GM18861 (cell line): ENCODE measurements around the gene ANXA8.

Experiments used
- ATAC-seq: cut with Tn5 transposase; IDR thresholded peaks from one replicate; pipeline ENCODE4 v1.9.1; 2021; ENCODE audit not compliant: unreplicated experiment

Gene ANXA8

DNA sequence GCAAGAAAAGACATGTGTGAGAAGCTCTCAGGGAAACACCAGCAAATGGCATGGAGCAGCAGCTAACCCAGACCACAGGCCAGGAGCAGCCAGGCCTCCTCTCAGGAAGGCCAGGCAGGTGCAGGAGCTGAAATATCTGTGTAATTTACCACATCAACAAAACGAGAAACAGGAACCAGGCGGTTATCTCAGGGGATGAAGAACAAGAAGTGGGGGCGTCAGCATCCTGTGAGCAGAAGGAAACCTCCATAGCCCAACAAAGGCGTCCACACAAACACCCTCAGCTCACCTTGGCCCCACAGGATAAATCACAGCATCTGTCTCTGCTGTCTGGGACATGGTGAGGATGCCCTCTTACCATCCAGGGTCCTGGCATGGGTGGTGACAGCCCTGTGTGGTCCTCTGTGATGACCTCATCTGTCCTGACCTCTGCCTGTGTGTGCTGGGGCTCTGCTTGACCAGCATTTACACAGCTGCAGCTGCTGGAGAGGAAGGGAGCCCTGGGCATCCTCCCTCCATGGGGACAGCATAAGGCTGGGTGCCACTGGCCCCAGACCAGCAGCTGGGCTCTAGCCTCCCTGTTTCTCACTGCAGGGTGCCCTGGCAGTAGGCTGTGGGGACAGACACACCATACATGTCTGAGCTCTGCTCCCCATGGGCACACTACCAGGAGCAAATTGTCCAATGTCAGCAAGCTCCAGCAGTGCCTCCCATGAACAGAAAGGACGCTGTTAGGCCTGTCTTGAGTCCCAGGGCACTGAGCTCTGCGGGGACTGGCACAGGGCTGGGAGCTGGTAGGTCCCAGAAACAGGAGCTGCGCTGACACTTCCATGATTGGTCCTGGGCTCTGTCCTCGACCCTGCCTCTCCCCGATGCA lies 34.6 kb downstream of the ANXA8 start:
- no peak for ATAC-seq

DNA sequence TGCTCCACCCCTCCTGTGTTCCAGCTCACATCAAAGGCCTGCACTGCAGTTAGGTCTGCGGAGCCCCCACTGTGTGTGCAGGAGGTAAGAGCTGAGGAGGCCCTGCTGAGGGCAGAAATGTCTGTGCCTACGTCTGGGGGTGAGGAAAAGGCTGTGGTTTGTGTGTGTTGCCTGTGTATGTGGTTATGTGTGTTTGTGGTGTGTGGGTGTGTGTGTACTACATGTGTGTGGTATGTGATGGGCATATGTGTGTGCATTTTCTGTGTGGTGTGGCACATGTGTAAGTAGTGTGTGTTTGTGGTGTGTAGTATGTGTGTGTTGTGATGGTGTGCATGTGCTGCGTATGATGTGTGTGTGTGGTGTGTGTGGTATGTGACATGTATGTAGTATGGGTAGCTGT lies 36.2 kb downstream of the ANXA8 start:
- no peak for ATAC-seq

DNA sequence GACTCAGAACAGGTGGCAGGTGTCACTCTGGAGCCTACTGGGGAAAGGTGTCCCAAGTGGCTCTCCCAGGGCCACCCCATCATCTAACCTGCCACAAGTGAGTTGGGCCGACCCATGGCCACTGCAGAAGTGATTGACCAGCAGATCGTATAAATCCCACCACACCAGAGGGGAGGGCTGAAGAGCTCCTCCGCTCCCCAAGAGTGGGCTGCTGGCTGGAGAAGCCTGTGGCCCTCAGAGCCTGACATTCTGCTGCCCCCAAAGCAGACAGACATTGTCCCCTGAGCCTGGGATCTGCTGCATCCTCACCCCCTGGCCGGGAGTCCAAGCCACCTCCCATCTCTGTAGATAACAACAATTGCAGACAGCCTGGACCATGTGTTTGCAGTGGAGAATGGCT lies 36.7 kb downstream of the ANXA8 start:
- ATAC-seq, result no peak

DNA sequence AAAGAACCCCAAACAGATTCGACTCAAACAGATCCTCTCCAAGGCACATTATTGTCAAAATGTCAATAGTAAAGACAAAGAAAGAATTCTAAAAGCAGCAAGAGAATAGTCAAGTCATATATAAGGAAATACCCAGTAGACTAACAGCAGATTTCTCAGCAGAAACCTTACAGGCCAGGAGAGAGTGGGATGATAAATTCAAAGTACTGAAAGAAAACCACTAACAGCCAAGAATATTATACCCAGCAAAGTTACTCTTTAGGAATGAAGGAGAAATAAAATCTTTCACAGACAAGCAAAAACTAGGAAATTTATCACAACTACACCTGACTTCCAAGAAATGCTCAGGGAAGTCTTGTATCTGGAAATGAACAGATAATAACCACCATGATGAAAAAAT lies 38.2 kb downstream of the ANXA8 start:
- ATAC-seq, result no peak

DNA sequence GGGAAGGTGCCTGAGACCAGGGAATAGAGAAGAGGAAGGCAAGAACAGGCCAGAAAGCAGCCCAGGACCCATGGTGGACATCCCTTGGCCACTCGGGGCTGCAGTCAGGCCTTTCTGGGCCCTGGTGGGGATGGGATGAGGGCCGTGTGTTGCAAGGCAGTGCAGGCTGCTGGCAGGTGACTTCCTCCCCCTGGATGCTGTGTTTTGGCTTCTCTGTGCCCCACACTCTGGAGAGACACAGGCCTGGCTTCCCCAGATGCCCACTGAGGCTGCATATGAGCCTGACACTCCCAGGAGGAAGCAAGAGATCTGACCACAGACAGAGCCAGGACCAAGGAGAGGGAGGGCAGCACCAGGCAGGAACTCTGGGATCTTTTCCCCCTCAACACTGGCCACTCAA lies 39.9 kb downstream of the ANXA8 start:
- no peak for ATAC-seq

DNA sequence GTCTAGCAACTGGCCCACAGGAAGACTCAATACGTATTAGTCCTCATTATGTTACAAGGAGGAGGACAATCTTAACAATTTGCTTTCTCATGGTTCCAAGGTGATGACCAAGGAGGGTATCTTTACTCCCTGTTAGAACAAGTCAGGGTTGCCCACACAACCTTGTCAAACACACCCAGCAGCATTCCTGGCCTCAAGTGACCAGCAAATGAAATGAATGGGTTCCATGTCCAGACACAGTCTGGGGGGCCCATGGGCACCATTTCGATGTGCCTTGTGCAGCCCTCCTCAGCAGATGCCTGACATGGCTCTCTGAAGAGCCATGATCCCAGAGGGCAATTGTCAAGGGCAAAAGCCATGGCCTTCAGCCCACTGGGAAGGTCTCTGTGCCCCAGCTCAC lies 40.8 kb downstream of the ANXA8 start:
- no peak for ATAC-seq

DNA sequence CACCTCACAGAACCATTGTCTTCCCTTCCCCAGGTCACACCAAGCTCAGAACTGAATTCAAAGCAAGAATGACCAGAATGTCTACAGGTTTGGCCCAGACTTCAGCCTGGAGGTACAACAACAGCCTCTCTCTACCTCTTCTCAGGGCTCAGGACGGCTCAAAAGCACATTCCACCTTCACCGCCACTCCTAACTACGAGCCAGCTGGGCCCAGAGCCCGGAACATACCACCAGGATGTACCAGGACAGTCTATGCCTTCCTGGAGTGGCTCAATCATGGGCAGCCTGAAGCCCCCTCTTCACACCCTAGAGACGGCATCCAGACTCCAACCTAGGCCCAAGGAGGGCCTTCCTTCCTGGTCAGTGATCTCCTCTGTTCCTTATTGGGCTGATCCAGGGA lies 41.6 kb downstream of the ANXA8 start:
- ATAC-seq, result no peak

DNA sequence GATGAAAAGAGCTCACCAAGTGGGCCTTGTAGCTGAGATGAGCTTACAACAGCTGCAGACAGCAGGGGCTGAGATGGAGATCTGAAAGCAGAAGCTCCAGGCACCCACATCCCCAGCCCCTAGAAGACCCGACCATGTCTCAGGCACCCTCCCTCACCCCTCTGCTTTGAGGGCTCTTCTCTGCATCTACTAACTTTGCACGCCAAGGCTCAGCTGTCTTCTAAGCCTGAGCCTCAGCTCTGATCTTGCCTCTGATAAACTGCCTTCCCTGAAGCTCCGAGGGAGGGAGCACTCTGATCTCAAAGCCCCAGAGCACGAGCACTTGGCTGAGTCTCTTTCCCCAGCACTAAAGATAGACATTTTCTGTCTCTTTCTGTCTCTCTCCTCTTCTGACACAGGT lies 42.0 kb downstream of the ANXA8 start:
- ATAC-seq, result no peak

DNA sequence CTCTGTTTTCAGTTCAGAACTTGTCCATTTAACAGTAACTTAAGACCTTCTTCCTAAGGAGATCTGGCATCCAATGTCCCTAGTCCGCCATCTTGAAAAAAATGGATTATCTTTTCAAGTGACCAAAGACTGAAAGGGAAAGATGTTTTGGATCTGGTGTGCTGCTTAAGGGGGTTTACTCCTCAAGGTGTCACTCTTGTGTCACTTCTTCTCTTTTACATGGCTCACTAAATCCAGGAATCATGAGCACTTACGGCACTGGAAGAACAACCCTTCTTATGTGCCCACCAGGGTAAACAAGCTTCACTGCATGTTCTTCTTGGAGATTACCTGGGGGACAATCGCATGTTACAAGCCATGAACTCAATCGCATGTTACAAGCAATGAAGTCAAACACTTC lies 43.7 kb downstream of the ANXA8 start:
- no peak for ATAC-seq

DNA sequence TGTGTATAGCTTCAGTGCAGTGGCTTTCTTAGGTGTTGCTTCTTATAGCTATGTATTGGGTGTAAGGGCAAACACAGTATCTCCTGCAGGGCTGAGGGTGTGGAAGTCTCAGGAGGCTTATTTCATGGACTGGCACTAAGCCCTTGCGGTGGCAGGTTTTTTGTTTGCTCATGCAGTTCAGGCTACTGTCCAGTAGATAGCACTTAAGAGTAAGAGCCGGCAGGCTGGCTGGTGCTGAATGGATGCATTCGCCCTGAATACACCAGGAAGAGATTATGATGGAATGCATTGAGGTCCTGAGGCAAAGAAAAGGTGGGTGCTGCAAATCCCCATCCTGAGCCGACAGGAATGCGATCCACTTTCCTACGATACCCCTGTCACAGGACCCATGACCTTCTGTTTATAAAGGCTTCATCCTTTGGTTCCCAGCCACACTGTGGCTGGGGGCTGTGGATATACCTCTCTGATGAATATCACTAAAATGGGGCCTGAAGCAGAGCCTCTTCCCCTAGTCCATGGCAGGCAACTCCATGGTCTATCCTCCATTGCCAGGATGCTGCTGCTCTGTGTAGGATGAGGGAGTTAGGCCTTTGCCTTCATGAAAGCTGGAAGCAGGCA lies 44.9 kb downstream of the ANXA8 start:
- ATAC-seq, result no peak

DNA sequence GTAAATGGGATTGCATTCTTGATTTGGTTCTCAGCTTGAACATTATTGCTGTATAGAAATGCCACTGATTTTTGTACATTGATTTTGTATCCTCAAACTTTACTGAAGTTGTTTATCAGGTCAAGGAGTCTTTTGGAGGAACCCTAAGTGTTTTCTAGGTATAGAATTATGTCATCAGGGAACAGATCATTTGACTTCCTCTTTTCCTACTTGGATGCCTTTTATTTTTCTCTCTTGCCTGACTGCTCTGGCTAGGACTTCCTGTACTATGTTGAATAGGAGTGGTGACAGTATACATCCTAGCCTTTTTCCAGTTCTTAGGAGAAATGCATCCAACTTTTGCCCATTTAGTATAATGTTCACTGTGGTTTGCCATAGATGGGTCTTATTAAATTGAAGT lies 48.8 kb downstream of the ANXA8 start:
- no peak for ATAC-seq

DNA sequence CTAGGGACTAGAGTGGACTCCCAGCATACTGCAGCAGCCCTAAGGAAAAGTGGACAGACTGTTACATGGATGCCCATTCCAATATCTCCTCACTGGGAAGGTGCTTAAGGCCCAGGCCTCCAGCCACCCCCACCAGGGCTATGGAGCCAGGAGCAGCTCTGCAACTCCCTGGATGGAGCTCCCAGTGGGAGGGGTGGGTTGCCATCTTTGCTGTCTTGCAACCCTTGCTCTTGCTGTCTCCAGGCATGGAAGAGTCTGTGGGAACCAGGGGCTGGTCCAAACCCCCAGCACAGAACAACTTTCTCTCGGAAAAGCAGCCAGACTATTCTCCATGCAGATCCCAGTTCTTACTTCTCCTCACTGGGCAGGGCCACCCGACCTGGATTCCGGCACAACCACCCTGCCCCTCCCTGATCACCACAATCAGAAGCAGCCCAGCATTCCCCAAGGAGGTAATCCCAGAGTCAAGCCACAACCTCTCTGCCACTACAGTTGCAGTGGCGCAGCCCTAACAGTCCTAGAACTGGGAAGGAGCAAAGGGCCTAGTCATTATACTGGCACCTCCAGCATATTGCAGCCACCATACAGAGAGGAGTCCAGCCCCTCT lies 58.0 kb downstream of the ANXA8 start:
- no peak for ATAC-seq

DNA sequence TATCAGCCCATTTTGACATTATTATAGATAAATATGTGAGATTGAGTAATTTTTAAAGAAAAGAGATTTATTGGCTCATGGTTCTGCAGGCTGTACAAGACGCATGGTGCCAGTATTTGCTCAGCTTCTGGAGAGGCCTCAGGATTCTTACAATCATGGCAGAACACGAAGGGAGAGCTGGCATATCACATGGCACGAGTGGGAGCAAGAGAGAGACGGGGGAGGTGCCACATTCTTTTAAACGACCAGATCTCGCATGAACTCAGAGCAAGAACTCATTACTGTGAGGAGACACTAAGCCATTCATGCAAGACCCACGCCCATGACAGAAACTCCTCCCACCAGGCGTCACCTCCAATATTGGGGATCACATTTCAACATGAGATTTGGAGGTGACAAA lies 59.7 kb downstream of the ANXA8 start:
- no peak for ATAC-seq

DNA sequence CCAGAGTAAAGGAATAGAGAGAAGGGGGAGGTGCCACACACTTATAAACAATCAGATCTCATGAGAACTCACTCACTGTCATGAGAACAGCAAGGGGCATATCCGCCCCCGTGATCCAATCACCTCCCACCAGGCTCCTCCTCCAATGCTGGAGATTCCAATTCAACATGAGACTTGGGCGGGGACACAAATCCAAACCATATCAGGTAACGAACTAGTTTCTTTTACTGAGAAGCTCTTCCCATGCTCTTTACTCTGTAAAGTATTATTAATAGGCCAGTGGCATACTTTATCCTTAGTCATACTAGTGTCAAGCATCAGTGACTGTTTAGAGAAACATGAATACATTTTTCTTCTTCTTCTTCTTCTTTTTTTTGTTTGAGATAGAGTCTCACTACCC lies 60.4 kb downstream of the ANXA8 start:
- ATAC-seq, result no peak

DNA sequence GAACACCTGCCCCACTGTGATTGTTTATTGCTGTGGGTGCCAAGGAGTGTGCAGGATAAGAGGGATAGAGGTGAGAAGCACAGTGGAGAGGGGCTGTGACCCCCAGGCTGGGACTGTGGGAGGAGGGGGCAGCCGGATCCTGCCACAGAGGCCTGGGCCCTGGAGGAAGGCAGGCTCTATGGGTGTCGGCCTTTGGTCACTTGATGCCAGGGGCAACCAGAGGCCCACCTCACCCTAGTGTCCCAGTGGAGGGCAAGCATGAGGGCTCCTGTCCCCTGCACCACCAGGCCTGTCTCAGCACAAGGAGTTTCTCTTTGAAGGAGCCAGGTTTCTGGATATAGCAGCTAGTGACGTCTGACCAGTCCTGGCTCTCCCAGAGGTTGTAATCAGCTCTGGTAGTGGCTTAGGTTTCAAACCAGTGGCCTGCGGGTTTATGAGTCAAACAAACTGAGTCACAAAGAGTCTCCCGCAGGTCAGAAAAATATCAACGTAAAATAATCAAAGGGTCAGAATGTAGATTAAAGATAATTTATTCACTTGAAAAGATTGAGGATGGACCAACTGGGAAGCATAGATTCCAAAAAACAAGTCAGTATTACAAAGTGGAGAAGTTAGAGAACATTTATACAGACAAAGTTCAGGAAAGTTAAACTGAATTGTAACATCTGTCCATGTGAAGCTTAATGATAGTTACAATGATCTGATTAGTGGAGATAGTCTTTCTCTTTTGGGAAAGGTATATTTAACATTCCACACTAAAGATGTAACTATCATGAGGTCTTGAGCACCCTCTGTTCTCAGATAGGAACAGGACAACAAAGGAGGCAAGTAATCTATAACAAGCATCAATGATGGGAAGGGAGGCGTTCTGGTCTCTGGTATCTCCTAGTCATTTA lies 62.6 kb downstream of the ANXA8 start:
- ATAC-seq, result no peak

DNA sequence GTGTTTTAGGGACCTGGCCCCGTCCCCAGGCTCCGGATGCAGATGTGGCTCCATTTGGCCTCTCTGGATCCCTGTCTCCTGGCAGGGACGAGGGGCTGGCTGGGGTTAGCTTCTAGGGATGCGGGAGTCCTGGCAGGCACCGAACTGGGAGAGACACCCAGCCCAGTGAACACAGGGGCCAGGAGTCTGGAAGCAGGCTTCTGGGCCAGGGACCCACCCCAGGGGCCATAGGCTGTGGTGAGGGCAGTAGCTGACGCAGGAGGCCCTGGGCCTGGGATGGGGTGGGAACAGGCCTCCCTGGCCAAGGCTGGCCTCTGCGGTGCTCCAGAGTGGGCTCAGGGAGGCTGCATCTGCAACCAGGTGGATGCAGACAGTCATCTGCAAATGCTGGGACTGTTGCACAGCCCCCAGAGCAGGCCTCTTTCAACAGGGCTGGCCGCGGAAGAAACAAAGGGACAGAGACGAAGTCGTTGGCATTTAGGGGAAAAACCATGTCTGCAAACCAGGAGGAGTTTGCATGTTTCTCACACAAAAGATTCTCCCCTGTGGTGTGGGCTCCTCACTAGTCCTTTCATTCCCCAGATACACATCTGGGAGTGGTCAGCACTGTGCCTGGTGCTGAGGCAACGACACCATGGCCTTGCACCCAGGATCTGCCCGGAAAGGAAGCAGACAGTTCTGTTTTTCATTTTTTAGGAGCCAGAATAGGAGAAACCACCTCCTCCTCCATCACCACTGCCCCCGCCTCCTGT lies 63.4 kb downstream of the ANXA8 start:
- no peak for ATAC-seq

DNA sequence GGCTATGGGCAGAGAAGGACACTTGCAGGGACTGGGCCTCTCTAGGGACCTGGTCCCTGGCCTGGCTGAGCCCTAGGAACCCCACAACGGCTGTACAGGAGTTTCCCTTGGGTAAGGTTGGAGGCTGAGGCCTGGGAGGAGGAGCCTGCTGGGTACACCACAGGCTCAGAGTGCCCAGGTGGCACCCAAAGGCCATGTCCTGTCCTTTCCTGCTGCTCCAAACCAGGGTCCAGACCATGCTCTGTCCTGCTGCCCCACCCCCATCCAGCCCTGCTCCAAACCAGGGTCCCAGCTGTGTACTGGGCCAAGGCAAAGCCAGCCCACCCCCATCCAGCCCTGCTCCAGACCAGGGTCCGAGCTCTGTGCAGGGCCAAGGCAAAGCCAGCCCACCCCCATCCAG lies 64.5 kb downstream of the ANXA8 start:
- ATAC-seq, result no peak

DNA sequence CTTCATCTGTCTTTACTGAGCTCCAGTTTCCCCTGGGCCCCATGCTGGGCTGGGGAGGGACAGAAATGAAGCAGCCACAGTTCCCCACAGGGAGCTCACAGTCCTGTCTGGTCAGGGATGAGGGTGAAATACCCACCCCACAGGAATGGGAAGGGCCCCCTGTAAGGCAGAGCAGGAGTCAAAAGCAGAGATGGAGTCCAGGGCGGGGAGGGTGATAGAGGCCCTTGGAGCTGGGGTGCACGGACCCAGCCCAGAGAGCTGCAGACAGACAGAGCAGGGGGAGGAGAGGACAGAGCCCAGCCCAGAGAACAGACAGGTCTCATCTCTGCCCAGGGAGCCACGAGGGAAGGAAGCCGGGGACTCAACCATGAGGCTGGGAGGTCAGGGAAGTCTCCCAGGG lies 64.9 kb downstream of the ANXA8 start:
- ATAC-seq, result no peak

DNA sequence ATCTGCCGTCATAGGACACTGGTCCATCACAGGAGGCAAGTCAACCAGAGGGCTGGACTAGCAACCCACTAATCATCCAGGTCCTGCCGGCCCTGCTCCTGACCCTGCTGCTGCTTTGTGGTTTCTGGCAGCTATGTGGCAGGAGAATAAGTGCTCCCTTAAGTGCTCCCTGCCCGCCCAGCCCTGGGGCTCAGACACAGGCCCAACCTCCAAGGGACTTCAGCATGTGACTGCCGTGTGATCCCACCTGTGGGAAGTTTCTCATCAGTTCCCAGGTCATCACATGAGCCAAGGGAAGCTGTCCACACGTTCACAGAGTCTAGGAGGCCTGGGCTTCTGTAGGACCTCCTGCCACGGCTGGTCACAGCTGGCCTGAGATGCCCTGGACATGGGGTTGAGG lies 65.6 kb downstream of the ANXA8 start:
- no peak for ATAC-seq
